ENCODE results near the gene CPPED1.

DNA sequence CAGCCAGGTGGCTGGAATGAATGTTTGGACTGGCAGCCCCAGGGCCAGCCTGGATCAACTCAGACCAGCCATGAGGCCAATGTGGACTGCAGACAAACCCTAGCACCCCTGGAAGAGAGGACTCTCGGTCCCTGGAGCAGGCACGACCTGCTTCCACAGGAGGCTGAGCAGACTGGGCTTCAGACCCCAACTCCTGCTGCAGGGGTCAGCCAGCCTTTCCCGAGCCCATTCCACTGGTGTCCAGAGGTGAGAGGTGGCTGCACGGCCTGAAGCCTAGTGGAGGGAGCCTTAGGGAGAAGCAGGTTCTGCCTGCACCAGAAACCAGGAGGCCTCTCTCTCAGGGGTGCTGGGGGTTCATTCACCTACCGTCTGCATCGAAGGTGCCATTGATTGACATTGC, 97.1 kb downstream of the CPPED1 start:
- TF ChIP-seq, protein P1, sequence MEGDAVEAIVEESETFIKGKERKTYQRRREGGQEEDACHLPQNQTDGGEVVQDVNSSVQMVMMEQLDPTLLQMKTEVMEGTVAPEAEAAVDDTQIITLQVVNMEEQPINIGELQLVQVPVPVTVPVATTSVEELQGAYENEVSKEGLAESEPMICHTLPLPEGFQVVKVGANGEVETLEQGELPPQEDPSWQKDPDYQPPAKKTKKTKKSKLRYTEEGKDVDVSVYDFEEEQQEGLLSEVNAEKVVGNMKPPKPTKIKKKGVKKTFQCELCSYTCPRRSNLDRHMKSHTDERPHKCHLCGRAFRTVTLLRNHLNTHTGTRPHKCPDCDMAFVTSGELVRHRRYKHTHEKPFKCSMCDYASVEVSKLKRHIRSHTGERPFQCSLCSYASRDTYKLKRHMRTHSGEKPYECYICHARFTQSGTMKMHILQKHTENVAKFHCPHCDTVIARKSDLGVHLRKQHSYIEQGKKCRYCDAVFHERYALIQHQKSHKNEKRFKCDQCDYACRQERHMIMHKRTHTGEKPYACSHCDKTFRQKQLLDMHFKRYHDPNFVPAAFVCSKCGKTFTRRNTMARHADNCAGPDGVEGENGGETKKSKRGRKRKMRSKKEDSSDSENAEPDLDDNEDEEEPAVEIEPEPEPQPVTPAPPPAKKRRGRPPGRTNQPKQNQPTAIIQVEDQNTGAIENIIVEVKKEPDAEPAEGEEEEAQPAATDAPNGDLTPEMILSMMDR (IDR thresholded peaks at IDR 0.05), result no peak
- TF ChIP-seq POLR2A (IDR thresholded peaks at IDR 0.05) (no peak), EP300 (IDR thresholded peaks at IDR 0.05) (no peak), POLR2AphosphoS5 (IDR thresholded peaks at IDR 0.05) (no peak)

Data from stomach (tissue), 4 donors.